Spleen (tissue), 11 donors: ENCODE results near the gene CNBD2. TPM values are rescaled to one million over a fixed set of nuclear protein-coding genes. Genes with fewer than 3 reads are reported as not detected.
A peak's percentile ranks its signal among the peaks of the same experiment; 100 is the strongest.

Source experiments
- DNase-seq: peaks from one replicate; pipeline ENCODE4 v3.0.0-alpha.2; 2020
- H3K27ac ChIP-seq, 8 donors: fragments of 200-600 bp; sonication (generic) in 7 of 8; 1 replicate in 4 of 8; 2 replicates in 4 of 8; pipeline versions ENCODE4 v1.5.0 to v1.8.0; 2016 to 2021; ENCODE audit warnings: inconsistent platforms in 4 of 8, mild to moderate bottlenecking in 4 of 8, moderate library complexity in 1 of 8
- H3K27me3 ChIP-seq, 7 donors: fragments of 200-600 bp; sonication (generic) in 6 of 7; replicated peaks in 1 of 7; 1 replicate in 4 of 7; 2 replicates in 3 of 7; pipeline versions ENCODE4 v1.5.0 to v1.8.0; 2016 to 2021; ENCODE audit warnings: inconsistent platforms in 3 of 7, mild to moderate bottlenecking in 1 of 7
- H3K36me3 ChIP-seq, 6 donors: fragments of 200-600 bp; sonication (generic) in 5 of 6; 1 replicate in 4 of 6; 2 replicates in 2 of 6; pipeline versions ENCODE4 v1.5.0 to v1.8.0; 2016 to 2021; ENCODE audit warnings: inconsistent platforms in 2 of 6
- H3K4me1 ChIP-seq, 6 donors: fragments of 200-600 bp; sonication (generic) in 5 of 6; 1 replicate in 3 of 6; 2 replicates in 3 of 6; pipeline versions ENCODE4 v1.5.0 to v1.8.0; 2016 to 2021; ENCODE audit warnings: inconsistent platforms in 3 of 6
- H3K4me3 ChIP-seq, 8 donors: fragments of 200-600 bp; sonication (generic) in 7 of 8; 1 replicate in 4 of 8; 2 replicates in 4 of 8; pipeline versions ENCODE4 v1.5.0 to v1.8.0; 2016 to 2021; ENCODE audit warnings: inconsistent platforms in 4 of 8, mild to moderate bottlenecking in 4 of 8, moderate library complexity in 2 of 8
- H3K9me3 ChIP-seq, 8 donors: fragments of 200-600 bp; sonication (generic) in 7 of 8; 1 replicate in 4 of 8; 2 replicates in 4 of 8; pipeline versions ENCODE4 v1.5.0 to v1.8.0; 2016 to 2021; ENCODE audit warnings: inconsistent platforms in 4 of 8
- POLR2A ChIP-seq, 3 donors: fragments of 450-650 bp; IDR thresholded peaks; one replicate each; pipeline ENCODE4 v1.5.1; 2017; ENCODE audit warnings: antibody characterized with exemption in 3 of 3, mild to moderate bottlenecking in 1 of 3
- POLR2AphosphoS5 ChIP-seq, 3 donors: sonication (generic); formaldehyde crosslinking; IDR thresholded peaks; one replicate each; pipeline ENCODE4 v1.5.1; 2017; ENCODE audit warnings: antibody characterized with exemption in 3 of 3
- WGBS, 5 donors: extraction: QIAGEN DNeasy Blood & Tissue Kit in 3 of 5; methylation state at CpG; one replicate each; pipeline versions ENCODE4 v1.1.5 to v1.1.7; 2013 to 2018; 5-methylcytosine and 5-hydroxymethylcytosine counted together
- intact Hi-C: fragments of 100-400 bp; cut with DNase I; formaldehyde crosslinking; loops from one replicate; pipeline ENCODE4 v1.15.0; 2023; ENCODE audit warnings: low total_unique reads
- polyA plus RNA-seq, 3 donors: library from polyadenylated mRNA; stranded (reverse); fragments of 200-250 nt; gene quantifications; one replicate each; pipeline ENCODE4 v1.2.1, GENCODE V29; 2013
- total RNA-seq, 7 donors: library from RNA; depleted of rRNA in 3 of 7; stranded (reverse); fragments of >200 nt in 3 of 7; fragmentation: NEBNext Ultra II Directional in 4 of 7; extraction: Animal tissue kit (Norgen Biotek cat#: 25700) in 4 of 7; gene quantifications; one replicate each; pipeline versions ENCODE4 v1.1.0 to v1.2.1, GENCODE V29; 2016 to 2021
- TF ChIP-seq, protein P1 (sequence below), 11 experiments: fragments of 200-600 bp in 7 of 11; fragments of 450-650 bp in 4 of 11; sonication (generic) in 4 of 11; IDR thresholded peaks in 8 of 11; conservative IDR thresholded peaks in 3 of 11; 1 replicate in 7 of 11; 2 replicates in 4 of 11; pipeline versions ENCODE4 v1.4.0 to v1.8.0; 2016 to 2021; ENCODE audit warnings: antibody characterized with exemption in 11 of 11, inconsistent platforms in 4 of 11, mild to moderate bottlenecking in 1 of 11
- donor health status: healthy with polysubstance abuse.
- donor health status: DM: no; HTN: no; CAD: no; lungs with moderate emphysema.
- donor health status: DM: no; HTN: no; CAD: no.
- donor health status: Bipolar disorder and iron deficiency.
- donor health status: healthy.
- donor health status: DM: no; HTN: no; CAD: no.
- donor health status: DM: yes; HTN: yes; CAD: no.

The CNBD2 gene
- total and polyA plus RNA-seq, 10 donors = 3.7 to 28.4 (median 7.4) TPM

DNA sequence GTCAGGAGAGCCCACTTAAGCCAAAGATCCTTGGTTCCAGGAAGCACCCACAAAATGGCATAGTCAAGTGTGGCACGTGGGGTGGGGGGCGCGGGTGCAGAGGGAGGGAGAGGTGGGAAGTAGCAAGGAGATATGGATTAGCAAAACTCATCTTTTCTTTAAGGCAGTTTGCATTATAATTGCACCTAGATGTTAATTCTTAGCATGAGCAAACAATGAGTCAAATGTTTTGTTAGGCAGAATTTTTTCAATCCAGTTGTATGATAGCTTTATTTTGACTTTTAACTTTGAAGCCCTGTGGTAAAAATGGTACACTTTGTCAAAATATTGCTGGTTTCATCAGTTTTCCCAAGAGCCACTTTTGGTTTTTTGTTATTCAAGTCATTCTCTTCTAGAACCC, 29.1 kb upstream of the CNBD2 start:
- H3K4me1 ChIP-seq = no peaks in the 10 kb centered on the region
- H3K36me3 ChIP-seq = peaks cover 0 to 100% (median 72%) of the 10 kb centered on the region in 6 donors
- TF ChIP-seq, protein P1, sequence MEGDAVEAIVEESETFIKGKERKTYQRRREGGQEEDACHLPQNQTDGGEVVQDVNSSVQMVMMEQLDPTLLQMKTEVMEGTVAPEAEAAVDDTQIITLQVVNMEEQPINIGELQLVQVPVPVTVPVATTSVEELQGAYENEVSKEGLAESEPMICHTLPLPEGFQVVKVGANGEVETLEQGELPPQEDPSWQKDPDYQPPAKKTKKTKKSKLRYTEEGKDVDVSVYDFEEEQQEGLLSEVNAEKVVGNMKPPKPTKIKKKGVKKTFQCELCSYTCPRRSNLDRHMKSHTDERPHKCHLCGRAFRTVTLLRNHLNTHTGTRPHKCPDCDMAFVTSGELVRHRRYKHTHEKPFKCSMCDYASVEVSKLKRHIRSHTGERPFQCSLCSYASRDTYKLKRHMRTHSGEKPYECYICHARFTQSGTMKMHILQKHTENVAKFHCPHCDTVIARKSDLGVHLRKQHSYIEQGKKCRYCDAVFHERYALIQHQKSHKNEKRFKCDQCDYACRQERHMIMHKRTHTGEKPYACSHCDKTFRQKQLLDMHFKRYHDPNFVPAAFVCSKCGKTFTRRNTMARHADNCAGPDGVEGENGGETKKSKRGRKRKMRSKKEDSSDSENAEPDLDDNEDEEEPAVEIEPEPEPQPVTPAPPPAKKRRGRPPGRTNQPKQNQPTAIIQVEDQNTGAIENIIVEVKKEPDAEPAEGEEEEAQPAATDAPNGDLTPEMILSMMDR (IDR thresholded peaks at IDR 0.05 in 8 of 11, conservative IDR thresholded peaks at IDR 0.05 in 3 of 11) = no peak
- no peak for TF ChIP-seq POLR2A (IDR thresholded peaks at IDR 0.05)
- TF ChIP-seq POLR2AphosphoS5 (IDR thresholded peaks at IDR 0.05) = no peak
- WGBS, 5 donors = 94 to 100% (median 96%) methylated on average over 3 of the region's 3 CpGs
- intact Hi-C loops = no loop called here
- no peaks in the 10 kb centered on the region for H3K27me3 ChIP-seq
- DNase-seq = no peak
- no peak overlapping the region for H3K27ac ChIP-seq
- H3K9me3 ChIP-seq = no peaks in the 10 kb centered on the region
- H3K4me3 ChIP-seq = no peak overlapping the region

DNA sequence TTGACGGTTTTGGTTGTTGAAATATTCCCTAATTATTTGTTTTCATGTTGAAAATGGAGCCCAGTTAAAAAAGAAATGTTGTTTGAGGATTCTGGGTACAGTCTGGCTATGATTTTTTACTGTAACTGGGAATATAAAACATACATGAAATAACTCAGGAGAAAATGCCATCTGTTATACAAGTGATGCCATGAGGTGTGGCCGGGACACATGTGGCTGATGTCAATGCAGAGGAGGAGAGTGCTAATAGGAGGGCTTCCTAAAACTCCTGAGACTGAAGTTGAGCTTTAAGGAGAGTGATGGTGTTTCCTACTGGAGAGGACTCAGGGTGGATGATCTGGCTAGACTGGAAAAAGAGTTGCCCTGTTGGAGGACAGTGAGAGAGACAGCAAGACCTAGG, 26.8 kb upstream of the CNBD2 start:
- Histone ChIP-seq H3K27ac (no peak overlapping the region), H3K36me3 (peaks cover 0 to 100% (median 68%) of the 10 kb centered on the region in 6 donors), H3K4me3 (no peak overlapping the region), H3K4me1 (no peaks in the 10 kb centered on the region), H3K27me3 (no peaks in the 10 kb centered on the region), H3K9me3 (no peaks in the 10 kb centered on the region)
- TF ChIP-seq POLR2A (IDR thresholded peaks at IDR 0.05) (no peak), POLR2AphosphoS5 (IDR thresholded peaks at IDR 0.05) (no peak)
- TF ChIP-seq, protein P1 (IDR thresholded peaks at IDR 0.05 in 8 of 11, conservative IDR thresholded peaks at IDR 0.05 in 3 of 11) = no peak
- WGBS, 5 donors = 93 to 100% (median 96%) methylated on average over 2 of the region's 2 CpGs
- intact Hi-C loops = no loop called here
- no peak for DNase-seq

DNA sequence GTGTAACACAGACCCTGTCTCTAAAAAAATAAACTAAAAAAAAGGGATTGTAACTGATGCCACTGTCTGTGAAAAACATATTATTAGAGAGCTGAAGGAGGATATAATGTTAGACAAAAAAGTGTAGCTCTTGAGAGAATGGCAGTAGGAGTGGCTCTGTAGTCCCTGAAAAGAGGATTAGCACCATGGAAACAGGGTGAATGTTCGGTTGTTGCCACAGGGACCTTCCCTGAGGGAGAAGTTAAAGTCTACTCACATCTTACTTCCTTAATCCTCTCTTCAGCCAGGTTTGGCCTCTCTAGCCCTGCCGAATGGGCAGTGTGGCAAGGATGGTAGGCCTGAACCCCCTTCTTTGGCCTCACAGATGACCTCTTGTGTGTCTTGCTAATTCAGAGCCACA, 26.1 kb upstream of the CNBD2 start:
- WGBS, 5 donors = 62 to 81% (median 76%) methylated on average over 2 of the region's 2 CpGs
- intact Hi-C loops = no loop called here
- Histone ChIP-seq H3K27me3 (no peaks in the 10 kb centered on the region), H3K27ac (no peak overlapping the region), H3K4me3 (no peak overlapping the region), H3K36me3 (peaks cover 0 to 100% (median 73%) of the 10 kb centered on the region in 6 donors), H3K4me1 (no peaks in the 10 kb centered on the region), H3K9me3 (no peaks in the 10 kb centered on the region)
- no peak for TF ChIP-seq POLR2AphosphoS5 (IDR thresholded peaks at IDR 0.05)
- no peak for TF ChIP-seq POLR2A (IDR thresholded peaks at IDR 0.05)
- TF ChIP-seq, protein P1 (IDR thresholded peaks at IDR 0.05 in 8 of 11, conservative IDR thresholded peaks at IDR 0.05 in 3 of 11) = no peak
- no peak for DNase-seq

DNA sequence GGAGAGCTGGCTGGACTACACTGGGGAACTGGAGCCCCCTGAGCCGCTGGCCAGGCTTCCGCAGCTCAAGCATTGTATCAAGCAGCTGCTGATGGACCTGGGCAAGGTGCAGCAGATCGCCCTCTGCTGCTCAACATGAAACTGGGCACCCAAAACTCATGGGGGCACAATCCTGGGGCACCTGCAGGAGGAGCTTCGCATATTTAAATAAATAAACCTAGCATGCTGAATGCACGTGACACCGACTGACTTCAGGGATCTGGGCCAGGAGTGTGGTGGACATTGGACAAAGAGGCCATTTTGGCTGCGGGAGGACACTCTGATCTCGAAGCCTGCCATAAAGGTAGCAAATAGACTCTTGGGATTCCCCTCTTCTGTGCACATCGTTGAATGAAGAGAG, 20.9 kb upstream of the CNBD2 start:
- DNase-seq = no peak
- H3K36me3 ChIP-seq = peaks cover 0 to 86% (median 43%) of the 10 kb centered on the region in 6 donors

More for the DNA sequence above, 20.9 kb upstream of the CNBD2 start:
- H3K27ac ChIP-seq = no peak overlapping the region
- H3K9me3 ChIP-seq = no peaks in the 10 kb centered on the region
- no peak overlapping the region for H3K4me3 ChIP-seq
- TF ChIP-seq POLR2A (IDR thresholded peaks at IDR 0.05) (no peak), POLR2AphosphoS5 (IDR thresholded peaks at IDR 0.05) (no peak)
- TF ChIP-seq, protein P1 (IDR thresholded peaks at IDR 0.05 in 8 of 11, conservative IDR thresholded peaks at IDR 0.05 in 3 of 11) = peak in 7 of 11 experiments; percentile 9 to 45 (median 27)
- intact Hi-C loops = no loop called here
- no peaks in the 10 kb centered on the region for H3K27me3 ChIP-seq
- peaks cover 5 to 15% (median 9%) of the 10 kb centered on the region in 6 donors for H3K4me1 ChIP-seq
- WGBS, 5 donors = 73 to 88% (median 82%) methylated on average over 9 of the region's 9 CpGs
